Fibroblast of villous mesenchyme (primary cell): ENCODE measurements around the gene GARIN5B. TPM values are rescaled to one million over a fixed set of nuclear protein-coding genes. Genes with fewer than 3 reads are reported as not detected.
"Not testable (repeated sequence)": the region's sequence is repeated elsewhere in the genome, so short reads cannot be mapped to it uniquely, and the experiment has no call there.

ENCODE experiments used
- DNase-seq: peaks from one replicate; pipeline ENCODE4 v3.0.0-alpha.2; 2010; ENCODE audit warnings: low read depth
- H3K4me3 ChIP-seq: 2 replicates; pipeline ENCODE4 v1.5.1; 2011; ENCODE audit warnings: low read depth, mild to moderate bottlenecking, low read length
- total RNA-seq: library from RNA; depleted of rRNA; stranded (reverse); fragments of >200 nt; gene quantifications from 2 replicates; pipeline ENCODE4 v1.2.3, GENCODE V29; 2012
- TF ChIP-seq, protein P1 (sequence below): IDR thresholded peaks from 2 replicates; pipeline ENCODE4 v1.5.1; 2012; ENCODE audit warnings: low read depth, mild to moderate bottlenecking, low read length; ENCODE audit not compliant: insufficient read depth

Gene GARIN5B
- not detected in 2 replicates for total RNA-seq

GRCh38 chr19:55362990-55363716 is at the start of gene GARIN5B:
GARIN5B (minus strand) TSS chr19:55363260; CDS start chr19:55363066, 194 bp downstream.
- TF ChIP-seq, protein P1, sequence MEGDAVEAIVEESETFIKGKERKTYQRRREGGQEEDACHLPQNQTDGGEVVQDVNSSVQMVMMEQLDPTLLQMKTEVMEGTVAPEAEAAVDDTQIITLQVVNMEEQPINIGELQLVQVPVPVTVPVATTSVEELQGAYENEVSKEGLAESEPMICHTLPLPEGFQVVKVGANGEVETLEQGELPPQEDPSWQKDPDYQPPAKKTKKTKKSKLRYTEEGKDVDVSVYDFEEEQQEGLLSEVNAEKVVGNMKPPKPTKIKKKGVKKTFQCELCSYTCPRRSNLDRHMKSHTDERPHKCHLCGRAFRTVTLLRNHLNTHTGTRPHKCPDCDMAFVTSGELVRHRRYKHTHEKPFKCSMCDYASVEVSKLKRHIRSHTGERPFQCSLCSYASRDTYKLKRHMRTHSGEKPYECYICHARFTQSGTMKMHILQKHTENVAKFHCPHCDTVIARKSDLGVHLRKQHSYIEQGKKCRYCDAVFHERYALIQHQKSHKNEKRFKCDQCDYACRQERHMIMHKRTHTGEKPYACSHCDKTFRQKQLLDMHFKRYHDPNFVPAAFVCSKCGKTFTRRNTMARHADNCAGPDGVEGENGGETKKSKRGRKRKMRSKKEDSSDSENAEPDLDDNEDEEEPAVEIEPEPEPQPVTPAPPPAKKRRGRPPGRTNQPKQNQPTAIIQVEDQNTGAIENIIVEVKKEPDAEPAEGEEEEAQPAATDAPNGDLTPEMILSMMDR = no peak
- H3K4me3 ChIP-seq = no peak within 1 kb of the TSS
- DNase-seq = no peak

DNA sequence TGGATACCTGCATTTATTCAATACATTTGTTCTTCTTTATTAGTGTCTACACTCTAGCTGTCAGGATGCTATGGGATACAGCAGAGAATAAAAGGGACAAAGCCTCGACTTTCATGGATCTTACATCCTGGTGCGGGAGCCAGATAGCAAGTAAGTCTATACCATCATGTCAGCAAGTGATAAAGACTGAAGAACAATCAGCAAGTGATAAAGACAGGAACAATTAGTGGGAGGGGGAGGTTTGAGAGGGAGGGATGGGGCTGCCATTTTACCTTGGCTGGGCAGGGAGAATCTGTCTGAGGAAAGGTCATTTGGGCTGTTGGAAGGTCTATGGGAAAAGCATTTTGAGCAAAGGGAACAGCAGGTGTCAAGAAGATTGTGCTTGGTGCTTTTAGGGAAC is 47.1 kb upstream of the GARIN5B start:
- no peak for DNase-seq
- no peak overlapping the region for H3K4me3 ChIP-seq
- TF ChIP-seq, protein P1 = no peak

DNA sequence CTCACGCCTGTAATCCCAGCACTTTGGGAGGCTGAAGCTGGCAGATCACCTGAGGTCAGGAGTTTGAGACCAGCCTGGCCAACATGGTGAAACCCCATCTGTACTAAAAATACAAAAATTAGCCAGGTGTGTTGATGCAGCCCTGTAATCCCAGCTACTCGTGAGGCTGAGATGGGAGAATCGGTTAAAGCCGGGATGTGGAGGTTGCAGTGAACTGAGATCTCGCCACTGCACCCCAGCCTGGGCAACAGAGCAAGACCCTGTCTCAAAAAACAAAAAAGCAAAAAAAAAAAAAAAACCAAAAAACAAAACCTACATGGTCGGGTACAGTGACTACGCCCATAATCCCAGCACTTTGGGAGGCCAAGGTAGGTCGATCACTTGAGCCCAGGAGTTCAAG is 46.1 kb upstream of the GARIN5B start:
- H3K4me3 ChIP-seq, DNase-seq: not testable (repeated sequence)

GRCh38 chr19:55408533-55408872 is 45.4 kb upstream of the GARIN5B start:
- DNase-seq = no peak
- peak overlapping the region; percentile 58 for H3K4me3 ChIP-seq
- TF ChIP-seq, protein P1 = no peak

- peak; percentile 99 for DNase-seq
- TF ChIP-seq, protein P1 = no peak
- peak overlapping the region; percentile 82 for H3K4me3 ChIP-seq
Measured at GRCh38 chr19:55407800-55408532, 44.9 kb upstream of the GARIN5B start.

DNA sequence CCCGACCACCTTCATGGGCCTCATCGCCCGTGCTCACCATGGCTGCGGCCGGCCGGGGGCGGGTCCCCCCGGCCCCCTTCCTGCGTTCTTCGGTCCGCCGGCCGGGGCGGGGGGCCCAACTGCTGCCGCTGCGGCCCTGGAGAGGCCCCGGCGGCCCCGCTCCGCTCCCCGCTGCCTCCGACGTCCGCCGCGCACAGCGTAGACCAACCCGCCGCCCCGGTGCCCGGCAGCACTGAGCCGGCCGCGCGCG is 44.4 kb upstream of the GARIN5B start, which contains the start of gene UBE2S:
UBE2S (minus strand) TSS at position 239 of the 250 bp plus-strand sequence; CDS start at position 40, 199 bp downstream.
- DNase-seq = not testable (repeated sequence)
- H3K4me3 ChIP-seq = peak within 1 kb of the TSS; percentile 82

DNA sequence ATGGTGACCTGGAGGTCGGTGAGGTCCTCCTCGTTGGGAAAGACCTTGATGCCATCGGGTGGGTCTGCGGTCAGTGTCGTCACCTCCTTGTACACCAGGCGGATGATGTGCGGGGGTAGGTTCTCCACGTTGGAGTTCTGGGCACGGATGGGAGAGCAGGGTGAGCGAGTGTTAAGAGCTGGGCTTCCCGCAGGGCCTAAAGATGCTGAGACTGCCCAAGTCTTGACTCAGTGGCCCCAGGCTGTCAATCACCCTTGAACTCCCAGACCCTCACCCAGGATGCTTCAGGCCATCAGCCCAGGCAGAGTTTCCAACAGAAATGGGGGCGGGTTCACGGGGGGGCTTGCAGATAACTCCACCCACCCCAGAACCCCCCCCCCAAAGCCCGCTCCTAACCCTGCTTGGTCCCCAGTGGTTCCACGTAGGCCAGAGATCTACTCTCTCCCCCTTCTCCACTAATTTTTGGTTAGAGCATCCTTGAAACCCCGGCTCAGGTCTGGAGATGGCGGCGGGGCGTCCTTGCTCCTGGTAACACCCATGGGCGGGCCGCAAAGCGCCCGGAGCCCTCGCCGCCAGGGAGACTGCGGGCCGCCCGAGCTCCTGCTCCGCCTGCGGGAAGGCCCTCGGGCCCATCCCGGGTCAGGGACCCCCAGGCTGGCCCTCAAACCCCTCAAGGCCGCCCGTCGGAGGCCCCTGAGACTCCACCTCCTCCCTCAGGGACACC is 43.9 kb upstream of the GARIN5B start:
- peak overlapping the region; percentile 82 for H3K4me3 ChIP-seq
- DNase-seq = peak; percentile 39
- TF ChIP-seq, protein P1 = no peak
